GM19324 (cell line): ENCODE measurements around the gene GFM1.
A peak's percentile ranks its signal among the peaks of the same experiment; 100 is the strongest.
"Not testable (repeated sequence)": the region's sequence is repeated elsewhere in the genome, so short reads cannot be mapped to it uniquely, and the experiment has no call there.

Experiments used
- ATAC-seq: cut with Tn5 transposase; IDR thresholded peaks from one replicate; pipeline ENCODE4 v1.9.1; 2021; ENCODE audit warnings: mild to moderate bottlenecking, moderate library complexity; ENCODE audit not compliant: unreplicated experiment, low FRiP score

GFM1 gene

DNA sequence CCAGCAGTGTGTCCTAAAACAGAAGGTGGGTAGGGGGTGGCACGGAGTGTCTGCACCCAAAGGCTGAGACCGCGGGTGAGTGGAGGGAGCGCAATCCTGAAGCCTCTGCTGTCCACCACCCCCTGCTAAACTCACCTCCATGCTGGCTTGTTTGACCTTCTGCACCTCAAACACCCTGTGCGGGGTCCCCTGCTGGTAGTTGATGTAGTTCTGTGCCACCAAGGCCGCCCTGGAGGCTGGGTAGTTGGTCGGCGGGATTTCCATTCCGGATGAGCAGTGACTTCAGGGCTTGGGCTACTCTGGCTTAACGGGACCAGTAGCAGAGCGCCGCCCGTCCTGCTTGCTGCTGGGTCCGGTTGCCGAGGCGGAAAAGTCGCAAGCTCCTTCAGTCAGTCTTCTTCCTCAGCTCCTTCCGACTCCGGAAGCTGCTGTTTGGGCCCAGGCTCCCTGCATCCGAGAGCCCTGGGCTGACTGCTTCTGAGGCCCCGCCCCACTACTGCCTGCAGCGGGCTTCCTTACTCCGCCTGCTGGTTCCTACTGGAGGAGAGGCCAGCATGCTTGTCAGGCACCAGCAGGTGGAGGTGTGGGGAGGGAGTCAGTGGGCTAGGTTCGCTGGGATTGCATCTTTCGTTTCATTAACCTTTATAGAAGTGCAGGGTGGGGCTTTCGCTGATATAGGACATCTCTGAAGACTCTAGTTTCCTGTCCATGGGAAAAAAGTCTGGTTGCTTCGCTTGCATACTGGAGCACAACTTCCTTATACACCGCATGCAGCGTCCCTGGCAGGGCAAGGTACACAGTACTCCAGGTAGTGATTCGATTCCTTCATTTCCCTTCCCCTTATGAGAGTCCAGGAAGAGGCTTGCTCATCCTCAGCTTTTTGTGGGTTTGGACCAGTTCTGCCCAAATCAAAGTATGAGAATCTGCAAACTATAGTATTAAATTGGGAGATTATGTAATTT, 28.2 kb downstream of the GFM1 start, which contains the start of gene LXN:
Gene LXN (minus strand): TSS at position 434 of the 962 bp plus-strand sequence. CDS start 170 bp downstream, at position 264.
- peak; percentile 100 for ATAC-seq

DNA sequence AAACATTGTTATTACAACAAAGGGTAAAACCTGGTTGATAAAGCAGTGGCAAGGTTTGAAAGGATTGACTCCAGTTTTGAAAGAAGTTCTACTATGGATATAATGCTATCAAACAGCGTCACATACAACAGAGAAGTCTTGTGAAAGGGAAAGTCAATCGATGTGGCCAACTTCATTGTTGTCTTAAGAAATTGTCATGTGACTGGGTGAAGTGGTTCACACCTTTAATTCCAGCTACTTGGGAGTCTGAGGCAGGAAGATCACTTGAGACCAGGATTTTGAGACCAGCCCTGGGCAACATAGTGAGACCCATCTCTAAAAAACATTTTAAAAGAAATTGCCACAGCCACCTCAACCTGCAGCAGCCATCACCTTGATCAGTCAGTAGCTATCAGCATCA, 34.4 kb downstream of the GFM1 start:
- ATAC-seq, result no peak

DNA sequence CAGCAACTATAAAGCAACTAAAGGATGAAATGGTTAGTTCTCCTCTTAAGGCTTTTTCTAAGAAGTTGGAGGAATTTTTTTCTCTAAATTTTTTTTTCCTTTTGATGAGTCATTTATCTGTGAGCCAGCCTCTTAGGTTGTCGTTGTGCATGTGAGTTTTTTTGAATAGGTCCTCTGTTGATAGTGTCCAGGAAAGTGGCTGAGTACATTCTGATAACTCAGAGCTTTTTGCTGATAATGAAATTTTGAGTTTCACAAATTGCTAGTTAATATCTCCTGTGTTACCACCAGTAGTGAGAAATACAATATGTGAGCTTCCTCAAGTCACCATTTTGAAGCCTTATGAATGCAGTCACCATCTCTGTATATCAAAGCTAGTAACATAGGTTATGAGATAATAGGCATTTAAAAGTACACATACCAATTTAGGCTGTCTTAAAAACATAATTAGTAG, 35.2 kb downstream of the GFM1 start:
- no peak for ATAC-seq

DNA sequence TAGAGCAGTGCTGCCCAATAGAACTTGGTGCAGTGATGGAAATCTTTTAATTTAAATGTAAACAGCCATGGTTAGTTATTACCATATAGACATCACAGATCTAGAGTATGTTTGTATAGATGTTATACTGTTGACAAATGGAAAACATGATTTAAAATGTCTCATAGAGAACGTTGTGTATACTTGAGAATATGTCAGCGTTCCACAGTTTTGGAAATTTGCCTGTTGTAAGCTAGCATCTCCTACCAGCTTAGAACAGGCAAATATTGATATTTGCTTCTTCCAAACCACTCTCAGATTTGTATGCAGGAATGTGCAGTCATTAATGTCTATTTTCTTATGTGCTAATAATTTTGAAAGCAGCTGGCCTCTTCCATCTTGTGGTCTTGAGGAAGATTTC, 36.5 kb downstream of the GFM1 start:
- ATAC-seq, result no peak

DNA sequence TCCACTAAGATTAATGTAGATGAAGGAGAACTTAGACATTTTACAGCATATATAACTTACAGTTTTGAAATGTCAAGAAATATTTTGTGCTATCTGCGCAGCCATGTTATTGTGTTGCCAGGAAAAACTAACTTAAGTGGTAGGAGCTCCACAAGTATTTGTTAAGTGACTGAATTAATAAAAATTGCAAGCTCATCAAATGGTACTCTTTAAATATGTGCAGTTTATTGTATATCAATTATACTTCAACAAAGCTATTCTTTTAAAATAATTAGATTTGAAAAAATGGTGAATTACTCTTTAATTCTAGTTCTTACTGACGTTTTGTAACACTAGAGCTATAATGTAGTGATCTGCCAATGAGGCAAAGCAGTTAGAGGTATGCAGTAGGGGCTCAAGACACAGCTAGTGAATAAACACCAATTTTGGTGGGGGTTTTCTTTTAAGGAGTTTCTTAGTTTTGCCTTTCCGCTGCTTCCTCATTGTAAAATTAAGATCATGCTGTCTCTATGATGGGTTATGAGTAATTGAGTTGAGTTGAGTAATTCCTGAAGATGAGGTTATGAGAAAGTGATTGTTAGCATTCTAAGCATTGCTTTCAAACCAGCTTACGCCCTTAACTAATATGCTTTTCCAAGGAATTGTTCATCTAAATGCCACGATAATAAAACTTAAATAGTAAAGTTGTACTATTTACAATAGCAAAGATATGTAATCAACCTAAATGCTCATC, 39.1 kb downstream of the GFM1 start:
- no peak for ATAC-seq

DNA sequence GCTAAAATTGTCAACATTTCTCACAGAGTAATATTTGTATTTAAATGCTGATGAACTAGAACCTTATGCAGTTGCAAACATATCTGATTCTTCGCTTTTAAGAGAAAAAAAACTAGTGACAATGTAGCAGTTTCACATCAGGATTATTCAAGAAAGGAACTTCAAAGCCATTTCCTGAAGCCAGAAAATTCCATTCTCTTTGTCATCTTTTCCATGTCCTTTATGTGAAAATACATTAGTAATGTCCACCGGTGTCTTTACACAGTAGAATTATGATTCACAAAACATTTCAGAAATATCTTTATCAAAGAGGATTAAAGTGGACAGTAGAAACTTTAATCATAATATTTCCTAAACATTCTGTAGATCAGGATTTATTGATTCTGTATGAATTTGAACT, 40.8 kb downstream of the GFM1 start:
- ATAC-seq, result no peak

DNA sequence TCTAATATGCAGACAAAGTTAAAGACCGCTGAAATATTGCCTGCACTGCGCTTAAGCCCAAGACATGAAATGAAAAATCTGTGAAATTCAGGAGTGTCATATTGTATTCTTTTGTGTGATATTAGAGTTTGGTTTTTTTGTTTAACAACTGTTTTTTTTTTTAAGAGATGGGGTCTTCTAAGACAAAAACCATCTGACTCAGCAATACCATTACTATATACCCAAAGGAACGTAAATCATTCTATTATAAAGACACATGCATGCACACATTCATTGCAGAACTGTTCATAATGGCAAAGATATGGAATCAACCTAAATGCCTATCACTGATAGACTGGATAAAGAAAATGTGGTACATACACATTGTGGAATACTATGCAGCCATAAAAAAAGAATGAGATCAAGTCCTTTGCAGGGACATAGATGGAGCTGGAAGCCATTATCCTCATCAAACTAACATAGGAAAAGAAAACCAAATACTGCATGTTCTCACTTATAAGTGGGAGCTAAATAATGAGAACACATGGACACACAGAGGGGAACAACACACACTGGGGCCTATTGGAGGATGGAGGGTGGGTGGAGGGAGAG, 49.6 kb downstream of the GFM1 start:
- not testable (repeated sequence) for ATAC-seq

DNA sequence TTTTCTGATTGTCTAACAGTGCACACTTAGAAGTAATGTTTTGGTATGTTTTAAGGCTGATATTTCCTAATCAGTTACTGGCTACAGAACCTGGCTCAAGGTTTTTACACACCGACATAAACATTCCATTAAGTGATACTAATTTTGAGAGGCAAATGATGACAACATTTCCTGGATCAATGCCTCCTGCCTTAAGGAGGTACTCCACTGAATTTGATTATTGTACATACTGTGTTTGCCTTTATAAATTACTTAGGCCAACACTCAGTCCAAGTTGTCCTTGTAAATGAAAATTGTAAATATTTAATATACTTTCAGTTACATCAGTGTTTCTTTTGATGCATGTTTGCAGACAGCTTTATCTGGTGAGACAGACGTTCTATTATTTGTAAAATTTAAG, 52.3 kb downstream of the GFM1 start:
- no peak for ATAC-seq

DNA sequence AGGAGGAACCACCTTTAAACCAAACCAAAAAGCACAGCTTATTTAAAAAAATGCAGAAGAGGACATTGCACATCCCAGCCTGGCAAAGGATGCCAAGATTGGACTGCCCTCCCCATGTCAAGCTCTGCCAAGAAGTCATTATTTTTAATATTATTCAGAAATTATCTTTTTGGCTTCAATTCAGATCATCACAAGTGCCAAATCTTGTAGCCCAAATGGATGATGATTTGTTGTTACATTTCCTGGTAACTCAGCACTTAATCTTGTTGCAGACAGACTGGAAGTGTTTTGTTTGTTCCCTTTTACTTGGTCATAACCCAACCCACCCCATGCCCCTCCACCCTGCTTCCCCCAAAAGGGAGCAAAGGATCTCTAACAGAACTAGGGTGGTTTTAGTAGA, 56.2 kb downstream of the GFM1 start:
- no peak for ATAC-seq

DNA sequence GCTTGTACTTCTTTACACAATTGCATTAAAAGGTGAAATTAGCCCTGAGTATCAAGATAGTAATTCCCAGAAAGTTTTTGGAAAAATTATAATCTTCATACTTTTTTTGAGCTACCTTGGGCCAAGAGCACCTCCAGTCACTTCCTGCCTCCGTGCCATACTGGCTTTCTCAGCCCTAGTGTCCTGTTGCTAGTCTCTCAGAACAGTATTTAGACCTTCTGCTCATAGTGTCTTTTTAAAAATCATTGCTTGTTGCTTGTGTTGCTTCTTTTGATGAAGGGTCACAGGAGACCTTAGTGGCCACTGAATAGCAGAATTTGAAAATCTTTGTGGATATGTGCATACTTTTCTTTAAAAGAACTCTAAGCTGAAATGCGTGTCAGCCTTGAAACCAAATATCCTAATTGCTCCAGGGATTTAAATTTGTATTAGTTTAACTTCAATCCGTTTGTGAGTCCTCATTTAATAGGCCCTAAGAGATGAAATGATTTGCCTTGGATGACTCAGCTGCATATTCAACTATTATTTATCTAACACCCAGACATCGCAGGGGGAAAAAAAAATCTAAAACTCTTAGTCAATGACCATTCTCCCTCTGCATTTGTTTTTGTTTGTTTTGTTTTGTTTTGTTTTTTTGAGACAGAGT, 57.2 kb downstream of the GFM1 start:
- ATAC-seq, result no peak

DNA sequence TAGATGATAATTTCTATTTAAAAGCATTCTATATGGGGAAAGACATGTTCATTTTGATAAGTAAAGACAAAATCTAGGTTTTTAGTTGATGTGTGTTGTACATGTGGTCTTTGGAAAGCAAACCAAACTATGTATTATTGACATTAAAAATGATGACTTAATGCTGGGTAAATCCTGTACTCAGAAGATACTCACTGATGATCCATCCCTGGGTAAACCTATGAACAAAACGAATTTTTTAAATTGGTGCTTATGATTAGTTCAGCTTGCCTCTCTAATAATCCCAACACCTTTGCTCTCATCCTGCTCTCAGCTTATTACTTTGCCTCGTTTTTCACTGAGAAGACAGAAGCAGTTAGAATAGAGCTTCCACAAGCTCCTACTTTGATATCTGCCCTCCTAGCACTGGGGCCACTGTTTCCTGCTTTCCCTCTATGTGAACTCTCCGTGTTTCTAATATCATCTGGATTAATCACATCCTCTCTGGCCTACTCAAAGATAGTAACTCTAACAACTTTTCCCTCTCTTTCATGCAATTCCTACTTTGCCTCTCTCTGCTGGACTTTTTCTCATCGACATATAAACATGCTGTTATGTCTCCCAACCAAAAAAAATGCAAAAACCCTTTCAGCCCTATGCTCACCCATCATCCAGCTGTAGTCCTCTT, 58.6 kb downstream of the GFM1 start:
- ATAC-seq, result no peak

DNA sequence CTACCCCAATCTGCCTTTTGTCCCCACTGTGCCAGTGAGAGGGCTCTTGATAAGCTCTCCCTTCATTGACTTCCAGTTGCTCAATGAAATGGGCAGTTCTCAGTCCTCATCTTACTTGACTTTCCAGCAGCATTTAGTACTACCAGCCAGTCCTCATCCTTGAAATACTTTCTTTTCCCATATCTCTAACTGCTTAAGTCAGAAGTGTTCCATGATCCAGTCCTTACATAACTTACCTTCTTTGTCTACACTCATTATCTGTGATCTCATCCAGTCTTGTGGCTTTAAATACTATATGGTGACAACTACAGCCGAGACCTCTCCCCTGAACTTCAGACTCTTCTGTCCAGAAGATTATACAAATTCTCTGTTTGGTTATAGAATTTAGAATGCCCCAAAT, 59.2 kb downstream of the GFM1 start:
- ATAC-seq, result no peak

DNA sequence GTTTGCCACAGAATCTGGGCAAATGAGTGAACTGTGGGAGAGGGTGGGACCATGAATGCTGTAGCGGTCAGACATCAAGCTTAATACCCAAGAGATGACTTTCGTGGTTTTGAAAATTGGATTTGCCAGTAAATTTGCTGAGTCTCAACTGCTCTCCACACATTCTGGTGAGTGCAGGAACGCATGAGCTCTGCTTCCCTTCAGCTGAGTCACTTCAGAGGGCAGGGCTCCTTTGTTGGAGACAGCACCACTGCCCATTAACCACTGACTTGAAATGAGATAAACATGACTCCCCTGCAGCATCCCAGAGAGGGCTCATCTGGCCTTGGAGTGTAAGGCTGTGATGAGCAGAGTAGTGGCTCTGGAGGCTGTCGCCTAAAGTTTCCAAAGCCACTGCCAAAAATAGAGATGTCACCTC, 65.3 kb downstream of the GFM1 start:
- ATAC-seq, result no peak

DNA sequence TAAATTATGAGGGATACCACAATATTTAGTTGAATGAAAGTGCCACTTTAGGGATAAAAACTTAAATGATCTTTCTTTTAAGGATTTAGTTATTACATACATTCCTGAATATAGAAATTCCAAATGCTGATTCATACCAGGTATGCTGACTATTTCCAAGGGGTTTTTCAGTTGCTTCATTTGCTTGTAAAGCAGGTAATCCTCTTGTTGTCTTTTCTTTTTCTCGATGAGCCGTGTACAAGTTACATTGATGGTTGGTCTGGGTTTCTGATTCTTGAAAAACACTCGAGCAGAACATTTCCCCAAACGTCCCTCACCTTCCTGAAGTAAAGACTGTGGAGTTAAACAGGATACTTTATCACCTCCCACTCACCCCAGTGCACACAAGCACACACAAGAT, 66.3 kb downstream of the GFM1 start:
- no peak for ATAC-seq

DNA sequence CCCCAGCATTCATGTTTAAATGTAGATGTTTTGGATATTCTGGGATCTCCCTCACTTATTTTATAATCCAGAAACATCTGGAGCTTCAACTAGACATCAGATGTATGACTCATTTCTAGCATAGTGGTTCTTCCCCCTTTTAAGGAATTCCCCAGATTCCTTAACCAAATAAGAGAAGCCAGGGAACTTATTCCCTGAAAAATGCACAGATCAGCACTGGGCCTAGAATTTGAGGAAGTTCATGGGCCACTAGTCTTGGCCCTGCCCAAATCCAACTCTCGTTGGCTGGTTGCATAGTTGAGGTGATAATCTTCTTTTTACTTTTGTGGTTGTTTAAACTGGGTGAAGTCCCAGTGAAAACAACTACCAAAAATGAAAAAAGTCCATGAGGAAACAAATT, 67.6 kb downstream of the GFM1 start:
- ATAC-seq, result no peak

DNA sequence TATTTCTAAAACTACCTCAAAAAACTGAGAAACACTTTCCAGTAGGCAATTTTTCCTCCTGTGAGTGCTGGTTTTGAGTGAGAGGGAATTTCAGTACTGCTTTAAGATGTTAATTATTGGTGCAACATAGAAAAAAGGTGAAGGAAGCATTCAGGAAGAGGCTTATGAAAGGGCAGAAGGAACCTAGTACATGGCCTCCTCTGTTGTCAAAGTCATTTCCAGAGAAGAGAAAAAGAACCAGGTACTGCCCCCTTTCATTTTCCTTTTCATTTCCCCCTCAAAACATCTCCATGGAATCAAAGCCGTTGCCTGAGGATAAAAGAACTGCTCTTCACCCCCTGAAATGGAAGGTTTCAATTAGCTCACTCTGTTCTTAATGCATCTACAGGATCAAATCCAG, 68.1 kb downstream of the GFM1 start:
- ATAC-seq, result no peak

DNA sequence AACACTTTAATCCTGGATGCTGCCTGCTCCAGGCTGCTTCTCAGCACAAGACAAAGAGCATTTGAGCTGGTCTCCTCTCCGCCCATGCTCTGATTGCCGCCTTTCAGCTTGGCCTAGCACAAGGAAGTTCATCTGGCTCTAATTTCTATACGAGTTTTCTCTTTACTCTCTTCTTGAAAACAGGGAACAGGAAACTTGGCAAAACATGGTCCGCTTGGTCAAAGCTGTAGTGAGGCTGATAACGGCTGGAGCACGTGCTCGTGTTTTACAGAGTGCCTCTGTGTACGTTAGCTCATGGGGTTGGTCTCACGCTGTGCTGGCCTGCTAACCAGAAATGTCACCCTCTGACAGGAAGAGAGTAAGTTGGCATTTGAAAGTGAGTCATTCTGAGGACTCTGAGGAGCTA, 68.8 kb downstream of the GFM1 start:
- ATAC-seq, result no peak

DNA sequence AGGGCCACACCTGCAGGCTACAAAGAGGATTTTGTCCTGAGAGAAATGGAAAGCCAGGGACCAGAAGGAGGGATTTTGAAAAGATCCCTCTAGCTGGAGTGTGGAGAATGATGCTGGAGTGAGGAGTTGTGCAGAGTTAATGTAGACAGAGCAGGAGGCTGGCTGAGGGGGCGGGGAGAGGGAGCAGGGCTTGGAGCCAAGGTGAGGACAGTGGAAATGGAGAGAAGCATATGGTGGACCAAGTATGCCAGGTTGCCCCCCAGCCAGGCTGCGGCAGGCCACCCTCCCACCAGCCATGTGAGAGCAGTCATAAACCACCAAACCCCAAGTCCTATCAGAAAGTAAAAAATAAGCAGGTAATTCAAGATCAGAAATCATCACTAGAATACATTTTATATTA, 73.2 kb downstream of the GFM1 start:
- ATAC-seq, result no peak

DNA sequence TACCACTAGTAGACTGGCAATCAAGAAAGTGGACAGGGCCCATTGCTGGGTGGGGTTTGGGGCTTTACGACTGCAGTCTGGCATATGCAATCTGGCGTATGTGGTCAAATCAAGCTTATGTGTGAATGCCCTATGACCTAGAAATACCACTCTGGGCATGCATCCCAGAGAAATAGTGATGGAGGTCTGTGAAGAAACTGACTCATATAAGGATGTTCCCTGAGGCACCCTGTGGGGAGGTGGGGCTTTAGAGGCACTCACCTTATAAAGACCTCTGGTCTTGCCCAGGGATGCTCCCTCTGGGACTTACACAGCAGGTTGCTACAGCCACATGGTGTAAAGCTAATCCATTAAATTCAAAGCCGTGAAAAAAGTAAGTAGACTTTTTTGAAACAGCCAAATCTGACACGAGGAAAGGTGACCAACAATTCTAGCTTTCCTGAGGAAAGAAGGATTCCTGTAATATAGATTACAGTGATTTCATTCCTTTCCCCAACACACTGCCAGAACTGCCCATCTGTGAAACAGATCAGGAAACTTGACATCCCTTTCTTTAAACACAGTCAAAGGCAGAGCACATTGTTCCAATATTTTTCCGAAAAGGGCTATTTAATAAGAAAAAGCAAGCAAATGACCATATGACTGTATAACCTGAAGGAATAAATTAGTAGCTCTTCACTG, 74.3 kb downstream of the GFM1 start:
- no peak for ATAC-seq

DNA sequence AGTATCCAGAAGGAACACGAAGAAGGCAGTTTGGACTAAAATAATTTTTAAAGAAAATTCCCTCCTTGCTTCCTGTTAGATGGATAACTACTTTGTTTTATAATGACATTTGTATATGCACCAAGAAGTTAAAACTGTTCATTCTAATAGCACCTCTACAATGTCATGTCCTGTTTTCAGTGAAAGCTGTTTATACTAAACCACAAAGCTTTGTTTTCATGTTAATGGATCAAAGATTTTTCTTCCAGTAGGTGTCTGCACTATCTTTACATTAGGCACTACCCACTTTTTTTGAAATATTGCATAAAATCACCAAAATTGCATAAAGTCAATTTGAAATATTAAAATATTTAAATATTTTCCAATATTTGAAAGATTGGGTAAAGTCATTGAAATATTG, 77.8 kb downstream of the GFM1 start:
- ATAC-seq, result no peak
